ENCODE data around the gene ETV4.

Gene ETV4

DNA sequence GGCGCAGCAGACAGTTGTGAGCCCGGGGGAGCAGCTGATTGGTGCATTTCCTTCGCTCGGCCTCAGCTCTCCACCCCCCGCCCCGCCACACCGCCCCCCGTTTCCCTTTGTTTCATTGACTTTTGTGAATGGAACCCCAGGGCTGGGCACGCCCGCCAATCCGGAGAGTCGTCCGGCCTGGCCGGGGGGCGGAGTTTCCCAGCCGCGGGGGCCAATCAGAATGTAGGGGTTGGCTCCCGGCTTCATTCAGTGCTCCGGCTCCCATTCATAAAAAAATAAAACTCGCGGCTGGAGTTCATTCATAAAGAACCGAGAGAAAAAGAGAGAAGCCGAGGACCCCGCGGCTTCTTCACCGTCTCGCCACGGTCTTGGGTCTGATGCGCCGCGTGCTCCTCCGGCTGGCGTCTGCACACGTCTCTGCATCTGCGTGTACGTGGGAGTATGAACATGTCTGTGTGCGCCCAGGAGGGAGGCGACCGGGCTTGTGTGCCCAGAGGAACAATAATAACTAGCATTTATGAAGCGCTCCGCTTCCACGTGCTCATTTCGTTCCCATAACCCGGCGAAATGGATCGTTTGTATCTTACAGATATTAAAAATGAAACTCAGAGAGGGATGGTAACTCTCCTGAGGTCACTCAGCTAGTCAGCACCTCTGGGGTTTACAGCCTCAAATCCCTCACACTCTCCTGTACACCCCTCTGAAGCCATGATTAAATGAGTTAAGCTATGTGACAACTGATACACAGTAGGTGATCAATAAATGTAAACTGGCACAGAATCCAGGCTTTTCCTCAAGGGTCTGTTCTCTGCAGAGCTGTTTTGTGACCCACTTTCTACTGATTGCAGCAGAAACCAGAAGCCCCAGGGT, at the start of gene ETV4:
ETV4 (minus strand) TSS at position 22 of the 870 bp plus-strand sequence. CDS start 723 bp downstream, outside the sequence.
- DNase-seq (ENCODE audit: low read depth): peak; percentile 96

GRCh38 chr17:43595466-43595865, 49.3 kb upstream of the ETV4 start:
- no peak for DNase-seq (ENCODE audit: low read depth)

DNA sequence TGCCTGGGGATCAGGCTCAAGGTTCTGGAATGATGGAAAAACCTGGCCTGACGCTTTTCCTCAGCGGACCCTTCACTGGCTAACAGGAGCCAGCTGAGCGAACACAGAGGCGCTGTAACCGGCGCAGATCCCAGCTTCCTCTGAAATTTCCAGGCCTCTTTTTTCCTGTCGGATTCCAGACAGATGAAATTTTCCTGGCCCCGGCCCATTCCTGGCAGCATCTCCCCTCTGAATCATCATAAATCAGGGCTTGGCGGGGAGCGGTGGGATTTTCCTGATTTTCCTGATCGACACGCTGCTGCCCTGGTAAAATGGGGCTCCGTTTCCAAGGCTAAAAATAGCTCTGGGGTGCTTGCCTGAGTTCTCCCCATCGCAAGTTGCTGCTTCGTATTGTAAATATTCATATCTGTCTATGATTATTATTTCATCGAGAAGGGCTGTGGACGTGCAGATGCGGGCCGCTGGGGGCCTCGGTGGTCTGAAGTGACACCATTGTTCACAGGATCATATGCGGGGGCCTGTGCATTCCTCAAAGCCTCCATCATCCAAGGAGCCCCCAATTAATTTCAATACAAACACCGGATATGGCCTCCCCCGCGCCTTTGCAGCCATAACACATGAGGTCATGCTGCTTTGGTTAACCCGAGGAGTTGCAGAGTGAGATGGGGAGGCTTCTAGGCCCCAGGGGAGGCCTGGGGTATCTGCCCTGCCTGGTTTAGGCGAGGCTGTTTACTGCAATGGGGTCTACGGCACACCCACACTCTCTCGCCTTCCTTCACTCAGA, 45.8 kb upstream of the ETV4 start:
- peak; percentile 63 for DNase-seq (ENCODE audit: low read depth)

- no peak for DNase-seq (ENCODE audit: low read depth)
Observed at GRCh38 chr17:43591001-43591400, 44.9 kb upstream of the ETV4 start.

GRCh38 chr17:43588664-43589435, 42.7 kb upstream of the ETV4 start:
- no peak for DNase-seq (ENCODE audit: low read depth)

DNA sequence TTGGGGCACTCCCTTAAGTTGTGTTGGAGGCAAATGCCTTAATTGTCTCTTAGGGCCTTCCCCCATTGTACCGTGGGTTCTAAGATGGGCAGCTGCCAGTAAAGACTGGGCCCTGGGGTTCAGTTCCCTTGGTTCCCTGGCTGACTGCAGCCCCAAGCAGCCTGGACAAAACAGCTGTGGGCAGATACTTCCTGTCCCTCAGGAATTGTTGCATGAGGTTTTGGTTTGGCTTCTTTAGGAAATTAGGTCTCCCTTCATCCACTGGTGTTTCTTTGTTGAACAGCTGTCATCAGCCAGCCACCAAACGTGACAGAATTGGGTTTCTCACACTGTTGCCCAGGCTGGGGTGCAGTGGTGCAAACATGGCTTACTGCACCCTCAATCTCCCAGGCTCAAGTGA, 42.0 kb upstream of the ETV4 start:
- no peak for DNase-seq (ENCODE audit: low read depth)

DNA sequence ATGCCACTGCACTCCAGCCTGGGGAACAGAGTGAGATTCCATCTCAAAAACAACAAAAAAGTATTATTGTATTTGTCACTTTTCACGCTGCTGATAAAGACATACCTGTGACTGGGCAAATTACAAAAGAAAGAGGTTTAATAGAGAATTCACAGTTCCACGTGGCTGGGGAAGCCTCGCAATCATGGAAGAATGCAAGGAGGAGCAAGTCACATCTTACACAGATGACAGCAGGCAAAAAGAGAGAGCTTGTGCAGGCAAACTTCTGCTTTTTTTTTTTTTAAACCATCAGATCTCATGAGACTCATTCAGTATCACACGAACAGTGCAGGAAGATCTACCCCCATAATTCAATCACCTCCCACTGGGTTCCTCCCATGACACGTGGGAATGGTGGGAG, 41.5 kb upstream of the ETV4 start:
- DNase-seq (ENCODE audit: low read depth): no peak

GRCh38 chr17:43584666-43585102, 38.5 kb upstream of the ETV4 start:
- peak; percentile 43 for DNase-seq (ENCODE audit: low read depth)

DNA sequence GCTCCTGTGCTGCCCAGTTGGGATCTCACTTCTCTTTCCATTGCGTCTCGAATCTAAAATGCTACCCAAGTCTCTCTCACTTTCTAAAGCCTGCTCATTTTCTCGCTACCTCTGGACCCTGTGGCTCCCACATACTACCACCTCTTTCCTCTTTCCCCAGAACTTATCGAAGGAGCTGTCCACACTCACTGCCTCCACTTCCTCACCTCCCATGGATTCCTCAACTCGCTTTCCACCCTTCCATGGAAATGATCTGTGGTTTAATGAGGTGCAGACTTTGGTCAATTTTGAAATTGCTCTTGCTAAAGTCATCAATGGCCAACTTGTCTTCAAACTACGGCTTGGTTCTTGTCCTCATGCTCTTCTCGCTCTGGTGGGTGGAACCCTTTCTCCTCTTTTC, 37.2 kb upstream of the ETV4 start:
- no peak for DNase-seq (ENCODE audit: low read depth)

DNA sequence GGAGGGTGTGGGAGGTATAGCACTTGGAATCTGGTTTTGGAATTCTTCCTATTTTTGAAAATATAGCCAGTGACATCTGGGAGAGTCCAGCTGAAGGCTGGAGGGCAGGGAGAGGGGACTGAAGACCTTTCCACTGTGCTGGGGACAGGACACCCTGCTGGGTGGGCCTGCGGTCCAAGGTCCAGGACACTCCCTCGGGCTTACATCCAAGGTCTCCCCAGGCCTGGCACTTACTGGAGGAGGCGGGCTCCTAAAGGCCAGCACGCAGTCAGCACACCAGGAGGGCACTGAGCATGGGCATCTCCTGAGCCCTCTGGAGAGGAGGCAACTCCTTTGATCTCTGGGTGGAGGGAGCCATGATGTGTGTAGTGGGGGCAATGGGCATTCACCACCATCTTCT, 35.5 kb upstream of the ETV4 start:
- no peak for DNase-seq (ENCODE audit: low read depth)

DNA sequence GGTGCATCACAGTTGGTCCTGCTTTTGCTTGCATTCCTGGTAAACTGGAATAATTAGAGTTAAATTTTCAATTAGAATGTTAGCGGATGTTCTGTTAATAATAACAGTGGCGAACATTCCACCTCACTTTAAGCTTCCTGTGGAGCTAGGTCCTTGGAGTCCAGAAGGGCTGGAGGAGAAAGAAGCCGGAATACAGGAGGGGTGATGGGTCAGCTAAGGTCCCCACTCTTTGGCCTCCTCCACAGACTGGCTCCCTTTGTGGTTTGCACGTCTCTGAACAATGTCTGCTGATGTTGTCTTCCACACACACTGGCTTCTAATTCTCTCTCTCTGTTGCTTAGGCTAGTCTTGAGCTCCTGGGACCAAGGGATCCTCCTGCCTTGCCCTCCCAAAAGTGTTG, 35.0 kb upstream of the ETV4 start:
- DNase-seq (ENCODE audit: low read depth): no peak

- peak; percentile 82 for DNase-seq (ENCODE audit: low read depth)
Observed at GRCh38 chr17:43579566-43580140, 33.5 kb upstream of the ETV4 start.

- DNase-seq (ENCODE audit: low read depth): peak; percentile 39
Observed at GRCh38 chr17:43578699-43579565, 32.8 kb upstream of the ETV4 start.

DNA sequence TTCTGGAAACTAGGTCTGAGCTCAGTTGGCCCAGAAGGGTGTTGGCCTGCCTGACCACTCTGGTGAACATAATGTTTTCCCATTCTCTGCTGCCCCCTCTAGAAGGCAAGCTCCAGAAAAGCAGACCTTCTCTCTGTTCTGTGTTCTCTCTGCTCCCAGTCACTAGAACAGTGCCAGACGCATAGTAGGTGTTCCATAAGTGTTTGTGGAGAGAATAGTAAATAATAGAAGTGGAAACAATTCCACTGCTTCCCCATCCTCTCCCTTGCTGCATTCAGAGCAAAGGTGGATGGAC, 32.2 kb upstream of the ETV4 start:
- DNase-seq (ENCODE audit: low read depth): no peak

- no peak for DNase-seq (ENCODE audit: low read depth)
Observed at GRCh38 chr17:43577664-43578403, 31.7 kb upstream of the ETV4 start.

GRCh38 chr17:43576563-43577229, 30.6 kb upstream of the ETV4 start:
- DNase-seq (ENCODE audit: low read depth): peak; percentile 59

- DNase-seq (ENCODE audit: low read depth): no peak
Observed at GRCh38 chr17:43574896-43575525, 28.9 kb upstream of the ETV4 start.

DNA sequence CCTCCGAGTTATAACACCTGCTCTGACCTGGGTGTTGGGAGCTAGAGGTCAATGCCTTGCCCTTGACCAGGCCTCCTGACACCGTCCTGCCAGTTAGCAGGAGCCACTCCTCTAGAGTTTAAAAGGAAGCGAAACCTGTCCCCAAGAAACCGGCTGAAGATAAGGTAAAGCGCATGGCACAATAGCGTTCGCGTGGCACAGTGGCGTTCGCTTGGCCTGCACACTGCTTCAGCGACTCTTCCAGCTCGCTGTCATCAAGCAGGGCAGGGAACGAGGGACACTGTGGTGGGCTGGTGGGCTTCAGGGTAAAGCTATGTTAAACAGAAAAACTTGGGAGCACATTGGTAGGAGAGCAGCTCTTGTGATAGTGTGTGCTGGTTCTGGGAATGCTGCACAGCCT, 28.2 kb upstream of the ETV4 start:
- no peak for DNase-seq (ENCODE audit: low read depth)

DNA sequence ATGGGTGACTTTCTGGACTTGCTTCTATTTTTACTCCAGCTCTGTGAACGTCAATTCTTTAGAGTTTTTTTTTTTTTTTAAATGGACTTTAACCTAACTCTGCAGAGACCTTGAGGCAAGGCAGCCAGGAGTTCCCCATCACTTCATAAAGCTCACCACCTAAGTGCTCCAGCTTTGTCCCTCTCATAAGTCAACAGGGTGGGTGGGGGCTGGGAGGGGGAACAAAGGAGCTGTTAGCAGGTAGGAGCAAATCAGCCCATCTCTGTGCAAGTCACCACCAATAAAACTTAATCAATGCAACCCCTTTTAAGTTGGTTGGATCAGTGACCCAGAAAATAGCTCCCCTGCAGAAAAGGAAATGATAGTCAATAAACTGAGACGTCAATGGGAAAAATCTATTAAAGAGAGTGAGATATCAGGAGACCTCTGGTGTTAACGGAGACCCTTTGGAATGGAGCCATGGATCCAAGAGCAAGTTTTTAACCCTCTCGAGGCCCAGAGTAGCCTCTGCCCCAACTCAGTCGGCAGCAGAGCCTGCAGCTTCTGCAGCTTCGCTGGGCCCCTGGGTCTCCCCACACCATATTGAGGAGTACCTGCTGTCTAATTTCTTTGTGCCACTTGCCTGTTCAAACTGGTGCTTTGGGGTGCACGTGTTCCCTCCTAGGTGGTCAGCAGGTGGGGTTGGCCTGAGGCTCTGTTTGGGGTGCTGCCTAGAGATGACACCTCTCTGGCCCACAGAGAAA, 27.6 kb upstream of the ETV4 start:
- DNase-seq (ENCODE audit: low read depth): no peak
